PC-3 (cell line): Measurements from ENCODE around the gene EFNA5. TPM values are rescaled to one million over a fixed set of nuclear protein-coding genes. Genes with fewer than 3 reads are reported as not detected.

Source experiments
- ATAC-seq: fragments of 200-7000 bp; cut with Tn5 transposase; 2 replicates; pipeline ENCODE4 v1.9.1; 2020; ENCODE audit warnings: mild to moderate bottlenecking, moderate library complexity
- BruUV-seq: library from RNA; stranded (reverse); fragments of 400-500 nt; replicated peaks from 2 replicates; lab custom pipeline; 2021; lab: Mats Ljungman, UMichigan
- CTCF ChIA-PET: fragments of 300-600 bp; sonication (Branson Sonifier 250); formaldehyde crosslinking; loops from one replicate; lab custom pipeline; 2022; ENCODE audit warnings: antibody characterized with exemption; lab: Charles Lee
- POLR2A ChIA-PET: fragments of 300-600 bp; sonication (Branson Sonifier 250); formaldehyde crosslinking; loops from one replicate; lab custom pipeline; 2022; ENCODE audit warnings: antibody characterized with exemption; ENCODE audit not compliant: unreplicated experiment; lab: Charles Lee
- DNase-seq: peaks from one replicate; pipeline ENCODE4 v3.0.0-alpha.2; 2015
- H2AFZ ChIP-seq: fragments of 300-600 bp; sonication (generic); 2 replicates; pipeline ENCODE4 v1.6.0; 2016; ENCODE audit warnings: antibody characterized with exemption, low read length
- H3F3A ChIP-seq: fragments of 300-600 bp; sonication (generic); one replicate; pipeline ENCODE4 v1.6.0; 2017; ENCODE audit warnings: antibody characterized with exemption, low read length, control low read depth, mild to moderate bottlenecking; ENCODE audit not compliant: unreplicated experiment
- H3K27ac ChIP-seq: fragments of 300-600 bp; sonication (generic); 2 replicates; pipeline ENCODE4 v1.5.1; 2016; ENCODE audit warnings: mild to moderate bottlenecking, low read length
- H3K27me3 ChIP-seq: fragments of 300-600 bp; sonication (generic); 2 replicates; pipeline ENCODE4 v1.6.1; 2016; ENCODE audit warnings: low read length, mixed read lengths
- H3K36me3 ChIP-seq: fragments of 300-600 bp; sonication (generic); 2 replicates; pipeline ENCODE4 v1.6.1; 2016; ENCODE audit warnings: low read depth, mixed run types, low read length, mixed read lengths
- H3K4me1 ChIP-seq: fragments of 300-600 bp; sonication (generic); 2 replicates; pipeline ENCODE4 v1.5.1; 2016; ENCODE audit warnings: low read length; ENCODE audit not compliant: insufficient read depth
- H3K4me2 ChIP-seq: fragments of 300-600 bp; sonication (generic); 2 replicates; pipeline ENCODE4 v1.6.0; 2016; ENCODE audit warnings: low read length
- H3K4me3 ChIP-seq: fragments of 300-600 bp; sonication (generic); 2 replicates; pipeline ENCODE4 v1.5.1; 2016; ENCODE audit warnings: mild to moderate bottlenecking, low read length, mixed read lengths
- H3K79me2 ChIP-seq: fragments of 300-600 bp; sonication (generic); 2 replicates; pipeline ENCODE4 v1.6.1; 2017; ENCODE audit warnings: low read length, mixed read lengths
- H3K9ac ChIP-seq: fragments of 300-600 bp; sonication (generic); 2 replicates; pipeline ENCODE4 v1.6.0; 2016; ENCODE audit warnings: mild to moderate bottlenecking, low read length
- H3K9me2 ChIP-seq: fragments of 300-600 bp; sonication (generic); replicated peaks from 2 replicates; pipeline ENCODE4 v1.6.1; 2016; ENCODE audit warnings: mixed run types, low read length, mixed read lengths
- H3K9me3 ChIP-seq: fragments of 300-600 bp; sonication (generic); 2 replicates; pipeline ENCODE4 v1.6.1; 2016; ENCODE audit warnings: low read length, mixed read lengths
- H4K20me1 ChIP-seq: fragments of 300-600 bp; sonication (generic); 2 replicates; pipeline ENCODE4 v1.6.1; 2016; ENCODE audit warnings: low read length, mixed read lengths
- EZH2 ChIP-seq: fragments of 300-600 bp; sonication (generic); IDR thresholded peaks from one replicate; pipeline ENCODE4 v1.6.1; 2017; ENCODE audit warnings: antibody characterized with exemption, mild to moderate bottlenecking, low read length; ENCODE audit not compliant: unreplicated experiment
- EZH2phosphoT487 ChIP-seq: fragments of 300-600 bp; sonication (generic); IDR thresholded peaks from 2 replicates; pipeline ENCODE4 v1.6.1; 2018; ENCODE audit warnings: mild to moderate bottlenecking, antibody characterized with exemption, low read length, borderline replicate concordance
- intact Hi-C: fragments of 100-400 bp; cut with micrococcal nuclease; formaldehyde crosslinking; loops from 2 replicates; pipeline ENCODE4 v1.9.0; 2023
- total RNA-seq: library from RNA; depleted of rRNA; stranded (reverse); fragments of >200 nt; gene quantifications from 2 replicates; pipeline ENCODE4 v1.2.3, GENCODE V29; 2014
- TF ChIP-seq, protein P1 (sequence below): fragments of 300-600 bp; sonication (generic); conservative IDR thresholded peaks from 2 replicates; pipeline ENCODE4 v1.5.1; 2017; ENCODE audit warnings: antibody characterized with exemption, low read depth, mild to moderate bottlenecking, low read length

EFNA5 gene
- total RNA-seq, 1 experiment from 2014 or later, result 5.4 TPM

DNA sequence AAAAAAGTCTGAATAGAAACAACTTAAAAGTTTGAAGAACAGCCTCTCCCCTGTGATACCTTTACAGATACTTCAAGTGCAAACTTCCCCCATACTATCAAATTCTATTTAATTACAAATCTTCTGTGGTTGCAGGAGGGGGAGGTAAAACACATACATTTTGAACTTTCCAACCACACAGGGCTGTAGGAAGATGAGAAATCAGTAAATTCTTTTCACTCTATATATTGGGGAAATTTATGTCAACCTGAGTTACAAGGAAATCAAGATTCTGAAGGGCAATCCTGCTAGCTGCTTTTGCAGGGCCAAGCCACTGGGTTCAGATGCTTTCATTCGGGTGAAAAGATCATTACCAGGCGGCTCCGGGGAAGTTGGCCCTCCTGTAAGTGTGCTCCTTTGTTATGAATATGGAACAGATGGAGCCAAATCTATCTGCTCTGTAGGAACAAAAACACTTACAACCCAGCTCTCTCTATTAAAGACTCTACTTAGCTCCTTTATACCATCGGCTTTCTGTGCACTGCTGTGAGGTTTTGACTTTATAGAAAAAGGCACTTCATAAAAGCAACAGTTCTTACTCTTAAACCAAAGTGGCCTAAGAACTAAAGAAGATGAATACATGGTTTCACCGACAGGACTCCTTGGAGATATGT, 269.1 kb downstream of the EFNA5 start:
- no peak overlapping the region for H3K4me2 ChIP-seq
- no peaks in the 10 kb centered on the region for H3K27me3 ChIP-seq
- no peaks in the 10 kb centered on the region for H3K9me3 ChIP-seq
- H3K4me1 ChIP-seq, result no peaks in the 10 kb centered on the region
- DNase-seq, result no peak
- no peak overlapping the region for H3K27ac ChIP-seq
- ChIA-PET CTCF (no interaction called here), POLR2A (interaction anchor here (0.6 kb wide), 1 partner anchor 40 kb away, joined by 5 read pairs; no protein-coding TSS in a partner anchor)
- no peaks in the 10 kb centered on the region for H3K36me3 ChIP-seq
- no peaks in the 10 kb centered on the region for H3F3A ChIP-seq
- ATAC-seq, result no peak
- H3K4me3 ChIP-seq, result no peak overlapping the region
- H4K20me1 ChIP-seq, result no peaks in the 10 kb centered on the region
- intact Hi-C loops, result no loop called here
- TF ChIP-seq EZH2phosphoT487 (no peak), EZH2 (no peak)
- TF ChIP-seq, protein P1, sequence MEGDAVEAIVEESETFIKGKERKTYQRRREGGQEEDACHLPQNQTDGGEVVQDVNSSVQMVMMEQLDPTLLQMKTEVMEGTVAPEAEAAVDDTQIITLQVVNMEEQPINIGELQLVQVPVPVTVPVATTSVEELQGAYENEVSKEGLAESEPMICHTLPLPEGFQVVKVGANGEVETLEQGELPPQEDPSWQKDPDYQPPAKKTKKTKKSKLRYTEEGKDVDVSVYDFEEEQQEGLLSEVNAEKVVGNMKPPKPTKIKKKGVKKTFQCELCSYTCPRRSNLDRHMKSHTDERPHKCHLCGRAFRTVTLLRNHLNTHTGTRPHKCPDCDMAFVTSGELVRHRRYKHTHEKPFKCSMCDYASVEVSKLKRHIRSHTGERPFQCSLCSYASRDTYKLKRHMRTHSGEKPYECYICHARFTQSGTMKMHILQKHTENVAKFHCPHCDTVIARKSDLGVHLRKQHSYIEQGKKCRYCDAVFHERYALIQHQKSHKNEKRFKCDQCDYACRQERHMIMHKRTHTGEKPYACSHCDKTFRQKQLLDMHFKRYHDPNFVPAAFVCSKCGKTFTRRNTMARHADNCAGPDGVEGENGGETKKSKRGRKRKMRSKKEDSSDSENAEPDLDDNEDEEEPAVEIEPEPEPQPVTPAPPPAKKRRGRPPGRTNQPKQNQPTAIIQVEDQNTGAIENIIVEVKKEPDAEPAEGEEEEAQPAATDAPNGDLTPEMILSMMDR, result no peak
- BruUV-seq, result no TSS peak
- H3K9me2 ChIP-seq, result no peaks in the 10 kb centered on the region
- H3K79me2 ChIP-seq, result no peaks in the 10 kb centered on the region
- H3K9ac ChIP-seq, result no peak overlapping the region
- no peak overlapping the region for H2AFZ ChIP-seq

GRCh38 chr5:107400328-107400727, 270.4 kb downstream of the EFNA5 start:
- TF ChIP-seq EZH2phosphoT487 (no peak), EZH2 (no peak)
- TF ChIP-seq, protein P1, result no peak
- Histone ChIP-seq H4K20me1 (no peaks in the 10 kb centered on the region), H3K79me2 (no peaks in the 10 kb centered on the region), H2AFZ (no peak overlapping the region), H3K27ac (no peak overlapping the region), H3K27me3 (no peaks in the 10 kb centered on the region), H3K4me1 (no peaks in the 10 kb centered on the region), H3K9ac (no peak overlapping the region), H3K4me2 (no peak overlapping the region), H3K4me3 (no peak overlapping the region), H3K9me3 (no peaks in the 10 kb centered on the region), H3F3A (no peaks in the 10 kb centered on the region), H3K36me3 (no peaks in the 10 kb centered on the region), H3K9me2 (no peaks in the 10 kb centered on the region)
- BruUV-seq, result no TSS peak
- ATAC-seq, result no peak
- intact Hi-C loops, result no loop called here
- ChIA-PET CTCF (no interaction called here), POLR2A (interaction anchor here (0.7 kb wide), 1 partner anchor 15 kb away, joined by 3 read pairs; no protein-coding TSS in a partner anchor)
- DNase-seq, result no peak

DNA sequence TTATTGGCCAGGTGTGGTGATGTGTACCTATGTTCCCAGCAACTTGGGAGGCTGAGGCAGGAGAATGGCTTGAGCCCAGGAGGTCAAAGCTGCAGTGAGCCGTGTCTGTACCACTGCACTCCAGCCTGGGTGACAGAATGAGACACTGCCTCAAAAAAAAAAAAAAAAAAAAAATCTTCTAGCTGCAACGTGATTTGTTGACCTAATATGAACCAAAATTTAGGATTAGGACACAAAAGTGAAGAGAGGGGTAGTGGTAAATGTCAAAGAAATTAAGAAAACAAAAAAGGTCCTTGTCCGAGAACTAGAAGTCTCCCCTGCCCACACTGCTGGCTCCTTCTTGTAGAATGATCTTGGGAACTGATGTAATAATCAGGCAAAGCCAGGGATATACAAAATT, 272.0 kb downstream of the EFNA5 start:
- Histone ChIP-seq H3K27ac (no peak overlapping the region), H3K4me1 (no peaks in the 10 kb centered on the region), H2AFZ (no peak overlapping the region), H3K9me2 (no peaks in the 10 kb centered on the region), H3K4me3 (no peak overlapping the region), H3K27me3 (no peaks in the 10 kb centered on the region), H4K20me1 (no peaks in the 10 kb centered on the region), H3K9me3 (no peaks in the 10 kb centered on the region), H3K36me3 (no peaks in the 10 kb centered on the region), H3K79me2 (no peaks in the 10 kb centered on the region), H3K4me2 (no peak overlapping the region), H3K9ac (no peak overlapping the region), H3F3A (no peaks in the 10 kb centered on the region)
- POLR2A ChIA-PET, result no interaction called here
- ATAC-seq (no peak), DNase-seq (no peak)
- BruUV-seq, result no TSS peak
- intact Hi-C loops, result no loop called here
- no peak for TF ChIP-seq EZH2phosphoT487
- TF ChIP-seq, protein P1, result no peak
- no peak for TF ChIP-seq EZH2
- CTCF ChIA-PET, result no interaction called here
